GM18505 (cell line): ENCODE measurements around the gene HBS1L.
A peak's percentile ranks its signal among the peaks of the same experiment; 100 is the strongest.

Experiments
- ATAC-seq: cut with Tn5 transposase; IDR thresholded peaks from one replicate; pipeline ENCODE4 v1.9.1; 2021; ENCODE audit not compliant: unreplicated experiment
- POLR2A ChIP-seq: IDR thresholded peaks from 4 replicates; pipeline ENCODE4 v1.6.1; 2011; ENCODE audit warnings: borderline replicate concordance; ENCODE audit not compliant: insufficient read depth, insufficient read length; ENCODE audit errors: extremely low read depth

The HBS1L gene

DNA sequence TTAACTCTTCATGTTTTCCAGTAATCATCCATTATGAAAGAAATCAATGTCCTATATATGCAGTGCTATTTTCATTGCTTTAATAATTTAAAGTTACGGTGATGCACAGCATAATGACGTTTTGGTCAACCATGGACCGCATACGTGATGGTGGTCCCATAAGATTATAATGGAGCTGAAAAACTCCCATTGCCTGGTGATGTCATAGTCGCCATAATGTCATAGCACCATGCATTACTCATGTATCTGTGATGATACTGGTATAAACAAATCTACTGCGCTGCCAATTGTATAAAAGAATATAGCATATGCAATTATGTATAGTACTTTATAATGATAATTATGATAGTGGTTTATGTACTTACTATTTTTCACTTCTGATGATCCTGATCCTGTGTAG, 62.5 kb downstream of the HBS1L start:
- ATAC-seq, result no peak
- no peak for TF ChIP-seq POLR2A

DNA sequence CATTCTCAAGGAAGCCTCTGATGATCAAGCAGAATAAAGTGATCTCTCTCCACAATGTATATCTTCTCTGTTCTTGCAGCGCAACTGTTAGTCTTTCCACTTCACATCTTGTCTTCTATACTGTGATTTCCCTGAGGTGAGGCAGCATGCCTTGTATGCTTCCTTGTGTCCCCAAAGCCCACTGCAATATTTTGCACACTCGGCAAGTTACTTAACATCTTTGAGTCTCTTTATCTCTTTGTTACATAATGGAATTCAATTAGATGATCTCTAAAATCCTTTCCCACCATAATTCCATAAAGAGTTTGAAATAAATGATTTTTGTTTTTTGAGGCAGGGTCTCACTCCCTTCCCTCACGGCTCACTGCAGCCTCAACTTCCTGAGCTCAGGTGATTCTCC, 64.4 kb downstream of the HBS1L start:
- TF ChIP-seq POLR2A, result no peak
- ATAC-seq, result no peak

DNA sequence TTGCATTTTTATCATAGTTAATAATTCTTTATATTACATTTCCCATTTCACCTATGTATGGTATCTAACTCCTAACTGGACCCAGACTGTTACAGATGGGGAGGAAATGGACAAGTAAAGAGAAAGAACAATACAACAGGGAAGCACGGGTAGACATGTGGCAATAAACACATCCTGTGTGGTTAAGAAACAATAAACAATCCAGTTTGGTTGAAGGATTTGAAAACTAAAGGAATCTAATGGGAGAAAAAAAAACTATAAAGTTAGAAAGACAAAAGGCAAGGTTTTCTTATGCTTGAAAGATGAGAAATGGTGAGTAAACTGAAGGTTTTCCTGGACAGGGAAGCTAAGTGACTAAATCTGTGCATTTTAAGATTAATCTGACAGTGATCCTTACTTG, 69.8 kb downstream of the HBS1L start:
- no peak for TF ChIP-seq POLR2A
- ATAC-seq, result no peak

DNA sequence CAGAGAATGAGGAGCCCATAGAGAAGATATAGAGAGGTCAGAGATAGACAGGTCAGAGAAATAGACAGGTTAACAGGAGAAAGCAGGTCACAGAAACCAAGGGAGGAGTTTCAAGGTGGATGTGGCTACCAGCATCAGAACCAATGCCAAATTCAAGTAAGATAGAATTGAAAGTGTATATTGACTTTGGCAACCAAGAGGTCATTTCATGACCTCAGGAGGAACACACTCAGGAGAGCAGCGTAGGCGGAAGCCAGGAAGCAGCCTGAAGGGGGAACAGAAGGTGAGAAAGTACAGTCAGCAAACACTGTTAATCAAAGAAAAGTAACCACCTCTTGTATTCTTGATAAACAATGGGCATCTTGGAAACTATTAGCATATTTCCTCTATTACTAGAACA, 70.8 kb downstream of the HBS1L start:
- no peak for TF ChIP-seq POLR2A
- ATAC-seq, result no peak

DNA sequence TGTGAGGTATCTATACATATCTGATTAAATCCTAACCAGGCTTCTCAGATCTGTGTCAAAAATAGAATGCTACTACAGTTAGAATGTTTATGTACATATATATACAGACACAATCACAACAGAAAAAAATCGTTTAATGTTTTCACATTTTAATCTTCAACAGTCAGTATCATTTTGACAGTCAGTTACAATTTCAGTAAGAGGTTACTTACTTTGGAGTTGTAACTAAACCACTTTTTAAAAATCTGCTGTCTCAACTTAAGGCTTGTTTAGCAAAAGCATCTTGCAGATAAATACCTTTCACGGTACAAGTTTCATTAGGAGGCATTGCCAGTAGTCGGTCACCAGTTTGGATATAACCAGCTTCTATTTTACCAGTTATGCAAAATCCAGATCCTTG, 72.5 kb downstream of the HBS1L start:
- ATAC-seq, result no peak

DNA sequence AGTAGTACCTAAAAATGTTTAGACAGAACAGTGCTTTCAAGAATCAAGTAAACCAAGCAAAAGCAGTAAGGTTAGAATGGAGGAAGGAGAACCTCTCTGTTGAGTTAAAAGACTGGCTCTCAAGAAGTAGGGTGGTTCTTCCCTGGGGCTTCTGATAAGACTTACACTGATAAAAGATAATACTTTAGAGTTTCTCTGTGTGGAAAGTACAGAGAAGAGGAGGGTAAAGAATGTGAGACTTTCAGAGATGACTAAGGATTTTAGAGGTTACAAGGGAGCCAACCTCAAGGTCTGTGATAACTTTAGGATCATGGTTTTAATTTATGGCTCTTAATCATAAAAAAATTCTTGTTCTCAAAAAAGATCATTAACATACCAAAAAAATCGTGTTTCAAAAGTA, 73.8 kb downstream of the HBS1L start:
- no peak for ATAC-seq
- TF ChIP-seq POLR2A, result no peak

More for the DNA sequence above, 72.5 kb downstream of the HBS1L start:
- TF ChIP-seq POLR2A, result no peak

DNA sequence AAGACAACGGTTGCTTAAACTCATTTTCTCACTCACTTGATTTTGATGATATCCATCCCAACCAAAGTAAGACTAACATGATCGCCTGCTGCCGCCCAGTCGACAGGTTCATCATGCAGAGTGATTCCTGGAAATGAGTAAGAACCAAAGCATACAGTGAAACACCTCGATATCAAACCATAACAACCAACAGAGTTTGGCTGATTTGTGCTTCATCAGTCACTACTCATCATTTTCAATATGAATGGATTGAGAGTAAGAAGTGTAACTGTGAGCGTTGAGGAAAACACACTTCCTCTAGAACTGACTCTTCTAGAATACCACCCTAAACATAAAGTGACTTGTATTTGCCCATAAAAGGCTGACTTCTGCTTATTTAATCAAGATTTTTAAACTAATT, 75.5 kb downstream of the HBS1L start:
- no peak for TF ChIP-seq POLR2A
- peak; percentile 81 for ATAC-seq

DNA sequence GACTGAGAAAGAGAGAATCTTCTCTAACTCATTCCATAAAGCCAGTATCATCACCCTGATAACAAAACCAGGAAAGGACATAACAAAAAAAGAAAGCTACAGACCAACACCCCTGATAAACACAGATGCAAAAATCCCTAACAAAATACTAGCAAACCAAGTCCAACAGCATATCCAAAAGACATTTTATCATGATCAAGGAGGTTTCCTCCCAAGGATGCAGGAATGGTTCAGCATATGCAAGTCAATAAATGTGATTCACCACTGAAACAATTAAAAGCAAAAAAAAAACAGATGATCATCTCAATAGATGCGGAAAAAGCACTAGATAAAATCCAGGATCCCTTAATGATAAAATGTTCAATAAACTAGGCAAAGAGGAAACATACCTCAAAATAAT, 80.3 kb downstream of the HBS1L start:
- no peak for TF ChIP-seq POLR2A
- ATAC-seq, result no peak

DNA sequence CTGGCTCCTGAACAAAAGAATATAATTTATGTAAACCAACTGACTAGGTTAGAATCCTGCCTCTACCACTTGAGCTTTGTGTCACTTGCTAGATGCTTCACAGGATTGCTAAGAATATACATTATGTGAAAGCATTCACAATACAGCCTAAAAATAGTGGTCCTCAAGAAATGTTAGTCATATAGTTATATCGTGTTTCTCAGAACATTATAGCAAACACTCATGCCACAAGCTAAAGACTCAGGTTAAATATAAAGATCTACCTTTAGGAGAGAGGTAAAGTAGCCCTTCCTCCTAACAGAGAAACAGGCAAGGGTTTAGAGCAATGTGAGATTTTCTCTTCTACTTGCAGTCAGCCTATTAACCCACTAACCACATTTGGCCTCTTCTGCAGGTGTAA, 86.9 kb downstream of the HBS1L start:
- ATAC-seq, result no peak
- TF ChIP-seq POLR2A, result no peak

DNA sequence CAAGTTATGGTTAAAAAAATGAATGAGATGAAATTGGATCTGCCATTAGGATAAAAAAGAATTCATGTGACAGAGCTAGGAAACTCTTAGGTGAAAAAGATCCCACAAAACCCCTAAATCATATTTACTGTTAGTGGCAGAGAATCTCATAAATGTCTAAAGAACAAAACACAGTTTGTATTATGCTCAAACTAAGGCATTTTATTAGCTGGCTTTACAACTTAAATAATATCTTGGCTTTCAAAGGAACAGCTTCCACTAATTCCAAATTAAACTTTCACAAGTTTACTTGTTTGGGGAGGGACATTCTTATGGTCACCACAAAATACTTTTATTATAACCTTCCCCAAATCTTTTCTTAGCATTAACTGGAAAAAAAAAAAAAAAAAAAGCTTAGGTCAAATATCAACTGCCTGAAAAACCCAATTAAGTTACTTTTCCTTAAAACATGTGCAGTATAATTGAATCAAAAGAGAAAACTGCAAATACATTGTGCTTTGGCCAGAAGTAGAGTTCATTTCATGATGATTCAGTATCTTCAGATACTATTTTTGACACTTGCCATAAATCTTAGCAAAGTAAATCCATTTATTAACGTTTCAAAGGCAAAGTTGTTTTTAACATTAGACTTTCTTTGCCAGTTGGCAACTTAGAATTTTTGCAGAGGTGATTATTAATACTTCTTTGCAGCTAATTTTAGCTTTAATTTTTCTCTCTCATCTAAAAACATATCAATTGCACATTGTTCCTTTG, 90.0 kb downstream of the HBS1L start:
- TF ChIP-seq POLR2A, result no peak

DNA sequence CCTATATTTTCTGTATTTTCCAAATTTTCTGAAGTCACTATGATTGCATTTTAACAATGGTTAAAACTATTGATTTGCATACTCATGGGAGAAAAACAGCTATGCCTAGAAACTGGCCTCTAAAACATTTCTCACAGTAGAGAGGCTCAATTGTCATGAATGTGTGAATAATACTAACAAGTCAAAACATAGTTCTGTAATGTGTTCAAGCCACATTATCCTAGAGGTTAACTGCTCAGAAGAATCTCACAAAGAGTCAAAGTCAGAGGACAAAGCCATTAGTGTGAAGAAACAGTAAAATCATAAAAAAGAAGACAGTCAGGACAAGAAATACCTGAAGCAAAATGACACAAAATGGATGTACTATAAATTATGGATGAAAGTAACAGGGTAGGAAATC, 92.2 kb downstream of the HBS1L start:
- no peak for ATAC-seq
- no peak for TF ChIP-seq POLR2A

More for the DNA sequence above, 90.0 kb downstream of the HBS1L start:
- ATAC-seq, result no peak

DNA sequence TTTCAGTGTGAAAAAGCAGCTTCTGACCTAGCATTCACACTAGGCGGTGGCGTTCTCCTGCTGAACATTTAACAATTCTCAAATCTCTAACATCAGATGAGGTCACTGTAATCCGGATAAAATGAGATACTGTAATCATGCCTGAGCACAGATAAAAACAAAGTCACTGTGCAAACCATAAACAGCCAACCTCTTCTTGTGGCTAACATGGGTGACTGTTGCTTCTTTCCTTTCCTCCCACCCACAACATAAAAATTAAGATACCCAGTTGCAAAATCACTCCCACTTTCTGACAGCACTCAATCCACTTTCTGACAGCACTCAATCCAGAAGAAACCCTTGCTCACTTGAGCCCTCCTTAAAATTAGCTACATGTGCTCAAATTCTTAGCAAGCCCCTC, 93.3 kb downstream of the HBS1L start:
- TF ChIP-seq POLR2A, result no peak
- no peak for ATAC-seq

DNA sequence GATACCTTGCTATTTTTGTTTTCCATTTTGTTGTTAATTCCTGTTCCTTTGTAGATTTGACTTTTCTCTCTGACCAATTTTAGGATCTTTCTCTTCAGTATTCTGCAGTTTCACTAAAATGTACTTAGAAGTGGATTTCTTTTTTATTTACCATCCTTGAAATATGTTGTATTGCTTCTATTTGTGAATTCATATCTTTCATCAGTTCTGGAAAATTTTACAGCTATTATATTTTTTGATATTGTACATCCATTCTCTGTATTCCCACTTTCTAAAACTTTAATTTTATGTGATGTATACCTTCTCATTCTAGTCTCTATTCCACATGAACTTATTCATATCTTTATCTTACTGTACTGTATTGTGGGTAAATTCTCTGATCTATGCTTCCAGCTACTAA, 95.0 kb downstream of the HBS1L start:
- no peak for TF ChIP-seq POLR2A
- no peak for ATAC-seq

DNA sequence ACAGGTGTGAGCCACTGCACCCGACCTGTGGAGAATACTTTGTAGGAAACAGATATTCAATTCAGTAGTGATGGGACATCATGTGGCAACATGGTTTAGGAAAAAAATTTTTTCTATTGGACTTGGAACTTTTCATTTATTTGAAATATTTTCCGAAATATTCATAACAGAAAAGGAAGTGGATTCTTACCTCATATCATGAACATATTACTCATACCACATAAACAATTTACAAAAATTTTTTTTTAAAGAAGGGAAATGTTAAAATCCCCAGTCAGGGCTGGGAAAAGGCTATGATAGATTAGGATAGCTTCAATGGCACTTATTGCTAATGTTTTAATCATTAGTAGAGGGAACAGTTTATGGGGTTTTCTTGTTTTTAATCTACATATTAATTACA, 97.9 kb downstream of the HBS1L start:
- TF ChIP-seq POLR2A, result no peak
- ATAC-seq, result no peak

DNA sequence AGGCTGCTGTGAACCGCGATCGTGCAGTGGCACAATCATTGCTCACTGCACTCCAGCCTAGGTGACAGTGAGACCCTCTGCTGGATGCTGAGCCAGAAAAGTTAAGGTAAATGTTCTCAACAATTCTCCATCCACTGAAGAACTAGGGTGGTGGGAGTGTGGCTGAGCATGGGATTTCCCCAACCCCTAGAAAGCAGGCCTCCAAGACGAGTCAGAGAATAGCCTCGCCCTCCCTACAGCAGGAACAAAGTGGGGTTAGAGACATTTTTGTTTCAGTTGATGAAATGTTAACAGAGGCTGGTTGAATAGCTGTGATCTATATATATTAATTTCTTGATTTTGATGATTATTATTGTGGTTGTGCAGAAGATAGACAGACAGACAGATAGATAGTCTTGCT, 98.6 kb downstream of the HBS1L start:
- no peak for ATAC-seq

More for the DNA sequence above, 98.6 kb downstream of the HBS1L start:
- TF ChIP-seq POLR2A, result no peak
